G401.6 (cell line): ENCODE measurements around the gene HSPA12A.

Experiments used
- FAIRE-seq: peaks from 2 replicates; lab custom pipeline; 2012; peaks lifted over from hg19 to GRCh38; lab: Jason Lieb, UNC

Gene HSPA12A

DNA sequence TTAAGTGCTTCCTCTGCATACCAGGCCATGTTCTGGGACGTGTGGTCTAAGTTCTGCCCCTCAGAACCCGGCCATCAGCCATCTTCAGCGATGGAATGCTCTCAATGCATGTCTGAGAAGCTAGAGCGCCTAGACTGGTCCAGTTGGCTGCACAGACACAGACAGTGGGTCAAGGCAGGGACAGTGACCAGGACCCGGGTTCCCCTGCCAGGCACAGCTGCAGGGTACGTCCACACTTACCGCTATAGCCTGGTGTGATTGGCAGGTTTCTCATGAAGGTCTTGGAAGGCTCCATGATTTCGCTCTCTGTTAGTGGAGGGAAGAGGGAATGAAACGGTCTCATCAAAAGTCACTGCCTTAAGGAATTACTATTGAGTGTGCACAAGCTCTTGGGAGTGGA, 74.3 kb downstream of the HSPA12A start:
- no peak for FAIRE-seq

DNA sequence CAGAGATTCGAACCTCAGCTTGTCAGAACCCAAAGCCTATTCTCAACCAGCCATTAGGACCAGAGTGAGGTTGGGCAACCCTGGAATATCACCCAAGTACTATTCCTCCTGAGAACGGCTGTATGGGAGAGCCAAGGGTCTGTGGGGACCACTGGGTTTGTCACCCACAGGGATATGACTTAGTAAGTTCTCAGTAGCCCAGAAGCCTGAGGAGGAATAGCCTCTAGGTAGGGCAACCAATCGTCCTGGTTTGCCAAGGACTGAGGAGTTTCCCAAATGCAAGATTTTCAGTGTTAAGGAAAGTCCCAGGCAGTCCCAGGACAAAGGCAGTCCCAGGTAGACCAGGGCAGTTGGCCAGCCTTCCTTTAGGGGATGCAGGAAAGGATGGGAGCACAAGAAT, 74.9 kb downstream of the HSPA12A start:
- no peak for FAIRE-seq

DNA sequence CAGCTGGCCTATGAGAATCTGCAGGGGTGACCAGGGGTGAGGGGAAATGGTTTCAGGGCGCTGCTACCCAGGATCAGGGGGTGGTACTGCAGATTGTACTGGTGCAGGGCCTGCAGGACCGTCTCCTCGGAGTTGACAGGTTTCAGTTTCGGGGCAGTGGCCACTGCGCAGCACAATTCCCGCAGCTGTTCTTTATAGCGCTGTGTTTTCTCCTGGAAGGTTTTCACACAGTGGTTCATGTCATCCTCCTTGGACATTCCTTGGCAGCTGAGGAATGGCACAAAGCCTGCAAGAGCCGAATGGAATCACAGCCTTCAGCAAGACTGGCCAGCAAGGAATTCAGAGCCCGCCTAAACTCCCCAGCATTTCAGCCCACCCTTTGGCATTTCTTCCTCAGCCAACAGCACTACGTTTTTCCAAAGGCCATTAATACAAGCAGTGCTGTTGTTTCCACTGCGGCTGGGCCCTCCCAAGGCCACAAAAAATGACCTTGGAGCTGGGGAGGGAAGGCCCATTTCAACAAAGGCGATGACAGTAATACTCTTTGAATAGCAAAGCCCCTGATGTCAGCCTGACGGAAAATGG, 76.7 kb downstream of the HSPA12A start:
- FAIRE-seq = no peak

- no peak for FAIRE-seq
These were observed 77.7 kb downstream of the HSPA12A start for GRCh38 chr10:116664631-116665030.

DNA sequence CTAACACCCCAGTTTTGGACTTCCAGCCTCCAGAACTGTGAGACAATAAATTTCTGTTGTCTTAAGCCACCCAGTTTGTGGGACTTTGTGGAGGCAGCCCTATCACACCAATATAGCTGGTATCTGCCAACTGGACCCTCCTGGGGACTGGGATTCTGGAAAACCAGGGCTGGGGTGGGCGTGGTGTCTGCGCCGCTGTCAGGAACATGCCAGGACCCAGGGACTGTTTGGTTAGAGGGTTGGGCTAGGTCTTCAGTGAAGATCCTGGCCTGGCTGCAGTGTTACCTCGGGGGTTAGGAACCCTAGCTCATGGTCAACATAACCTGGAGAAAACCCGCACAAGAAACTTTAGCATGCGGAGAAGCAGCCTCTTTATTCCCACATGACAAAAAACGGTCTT, 79.0 kb downstream of the HSPA12A start:
- no peak for FAIRE-seq

DNA sequence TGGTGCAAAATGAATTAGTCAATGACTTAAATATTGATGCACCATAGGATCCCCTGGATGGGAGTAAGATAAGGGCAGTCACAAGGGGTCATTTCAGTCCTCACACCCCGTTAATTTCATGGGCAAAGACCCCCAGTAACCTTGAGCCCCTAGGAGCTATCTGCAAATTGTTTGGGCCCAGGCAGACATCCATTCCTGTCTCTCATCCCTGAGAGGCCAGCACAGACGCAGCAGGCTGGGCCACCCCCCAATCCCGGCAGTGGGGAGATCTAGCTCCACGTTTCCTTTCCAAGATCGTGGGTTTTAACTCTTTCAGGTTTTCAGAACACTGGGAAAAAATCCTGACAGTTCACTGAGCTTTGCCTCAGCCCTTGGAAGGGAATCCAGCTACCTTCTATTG, 81.5 kb downstream of the HSPA12A start:
- FAIRE-seq = no peak

DNA sequence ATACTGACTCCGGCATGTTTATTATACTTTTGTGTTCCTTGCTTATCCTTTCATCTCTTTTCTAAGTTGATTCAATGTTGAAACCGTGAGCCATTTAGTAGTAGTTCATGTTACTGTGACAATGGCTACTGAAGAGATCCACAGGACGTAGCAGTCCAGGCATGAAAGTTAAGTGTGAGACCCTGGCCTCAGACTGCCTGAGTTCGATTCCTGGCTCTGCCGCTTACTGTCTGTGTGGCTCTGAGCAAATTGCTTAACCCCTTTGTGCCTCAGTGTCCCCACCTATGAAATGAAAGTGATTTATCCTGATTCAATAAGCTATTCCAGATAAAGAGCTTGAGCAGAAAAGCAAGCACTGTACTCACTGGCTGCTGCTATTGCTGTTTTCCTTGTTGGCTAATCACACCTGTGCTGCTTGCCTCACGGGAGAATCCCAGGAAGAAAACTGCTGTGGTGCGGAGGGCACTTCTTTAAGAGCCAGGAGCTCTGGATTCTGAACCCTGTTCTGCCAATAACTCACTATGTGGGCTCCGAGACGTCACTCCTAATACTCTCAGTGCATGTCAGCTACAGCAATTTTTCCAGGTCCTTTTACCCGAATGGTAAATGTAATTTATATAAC, 83.2 kb downstream of the HSPA12A start:
- no peak for FAIRE-seq

DNA sequence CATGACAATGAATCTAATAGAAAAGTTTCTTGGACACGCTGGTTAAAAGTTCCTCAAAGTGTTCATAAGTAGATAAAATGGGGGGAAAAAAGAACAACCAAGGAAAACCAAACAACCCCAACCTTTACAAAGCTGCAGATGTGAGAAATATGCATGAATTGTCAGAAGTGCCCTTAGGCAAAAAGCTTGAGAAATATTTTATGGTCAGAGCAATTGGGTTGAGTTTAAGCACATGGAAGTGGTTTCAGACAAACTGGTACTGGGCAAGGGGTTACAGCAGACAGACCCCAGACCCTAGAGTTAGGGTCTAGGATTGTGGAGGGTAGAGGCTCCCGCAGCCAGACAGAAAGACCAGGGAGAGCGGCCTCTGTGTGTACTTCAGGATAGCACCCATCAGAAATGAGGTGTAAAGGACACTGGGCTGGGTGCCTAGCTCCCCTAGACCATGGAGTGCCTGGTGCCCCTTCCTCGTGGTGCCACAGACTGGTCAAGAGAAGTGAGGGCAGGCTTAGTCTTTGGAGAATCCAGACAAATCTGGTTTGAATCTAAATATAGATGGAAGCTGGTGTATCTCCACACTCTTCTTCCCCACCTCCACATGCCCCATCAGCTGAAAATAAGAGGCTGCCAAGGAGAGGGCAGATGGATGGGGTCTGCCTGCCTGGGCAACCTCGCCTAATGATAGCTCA, 84.4 kb downstream of the HSPA12A start:
- no peak for FAIRE-seq

GRCh38 chr10:116656044-116656443, 86.3 kb downstream of the HSPA12A start:
- FAIRE-seq = no peak

DNA sequence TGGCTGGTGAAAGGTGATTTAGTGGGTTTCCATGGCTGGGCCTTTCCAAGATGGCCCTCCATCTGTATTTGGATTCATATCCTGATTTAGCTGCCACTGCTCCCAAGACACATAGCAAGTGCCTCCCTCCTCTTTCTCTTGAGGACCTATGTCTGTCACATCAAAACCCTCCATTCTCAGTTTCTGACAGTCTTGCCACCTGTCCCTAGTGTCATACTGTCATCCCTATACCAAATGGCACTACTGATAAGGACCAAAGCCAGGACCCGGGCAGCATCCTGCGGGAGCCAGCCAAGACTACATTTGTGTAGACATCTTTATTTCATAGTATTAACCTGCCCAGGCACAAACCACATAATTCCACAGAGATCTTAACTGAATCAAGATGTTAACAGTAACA, 86.8 kb downstream of the HSPA12A start:
- no peak for FAIRE-seq

DNA sequence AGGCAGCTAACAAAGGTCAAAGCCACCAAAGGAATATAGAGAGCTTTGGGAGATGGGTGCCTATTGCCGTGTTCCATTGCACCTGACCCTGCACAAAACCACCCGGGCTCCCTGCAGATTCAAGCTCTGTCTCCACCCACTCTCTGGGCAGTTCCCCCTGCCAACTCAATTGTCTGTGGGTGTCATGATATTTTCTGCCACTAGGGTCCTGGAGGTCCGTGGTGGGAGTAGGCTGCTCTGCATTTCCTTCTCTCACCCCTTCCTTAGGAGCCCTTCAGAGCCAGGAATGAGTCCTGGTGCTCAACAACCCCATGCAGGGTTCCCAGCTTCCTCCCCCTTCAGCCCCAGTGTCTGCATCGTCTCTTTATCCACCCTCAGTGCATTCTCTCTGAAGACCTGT, 87.5 kb downstream of the HSPA12A start:
- no peak for FAIRE-seq

DNA sequence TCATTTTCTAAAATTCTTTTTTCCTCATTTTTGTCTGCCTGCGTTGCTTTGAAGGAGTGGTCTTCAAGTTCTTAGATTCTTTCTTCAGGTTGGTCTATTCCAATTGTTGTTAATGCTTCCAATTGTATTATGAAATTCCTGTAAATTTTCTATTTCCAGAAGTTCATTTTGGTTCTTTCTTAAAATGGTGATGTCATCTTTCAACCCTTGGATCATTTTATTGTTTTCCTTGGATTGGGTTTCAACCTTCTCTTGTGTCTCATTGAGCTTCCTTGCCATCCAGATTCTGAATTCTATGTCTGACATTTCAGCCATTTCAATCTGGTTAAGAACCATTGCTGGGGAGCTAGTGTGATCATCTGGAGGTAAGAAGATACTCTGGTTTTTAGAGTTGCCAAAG, 88.5 kb downstream of the HSPA12A start:
- FAIRE-seq = no peak

- FAIRE-seq = no peak
These were observed 93.5 kb downstream of the HSPA12A start for GRCh38 chr10:116648903-116649302.

DNA sequence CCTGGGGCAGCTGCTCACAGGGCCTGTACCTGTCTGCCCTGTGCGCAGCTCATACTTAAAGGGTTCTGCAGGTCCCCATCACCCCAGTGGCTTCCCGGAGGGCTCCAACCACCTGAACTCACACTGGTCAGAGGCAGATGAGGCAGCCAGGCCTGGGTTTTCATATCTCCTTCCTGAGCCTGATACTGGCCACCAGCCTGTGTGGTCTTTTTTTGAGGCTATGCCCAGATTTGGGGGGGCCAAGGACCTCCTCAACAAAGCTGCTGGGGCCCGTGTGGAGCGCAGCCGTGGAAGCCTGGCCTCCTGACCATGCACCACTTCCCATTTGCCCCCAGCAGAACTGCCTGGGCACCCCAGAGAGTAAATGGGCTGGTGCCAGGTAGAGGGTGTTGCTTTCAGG, 95.9 kb downstream of the HSPA12A start:
- FAIRE-seq = no peak

DNA sequence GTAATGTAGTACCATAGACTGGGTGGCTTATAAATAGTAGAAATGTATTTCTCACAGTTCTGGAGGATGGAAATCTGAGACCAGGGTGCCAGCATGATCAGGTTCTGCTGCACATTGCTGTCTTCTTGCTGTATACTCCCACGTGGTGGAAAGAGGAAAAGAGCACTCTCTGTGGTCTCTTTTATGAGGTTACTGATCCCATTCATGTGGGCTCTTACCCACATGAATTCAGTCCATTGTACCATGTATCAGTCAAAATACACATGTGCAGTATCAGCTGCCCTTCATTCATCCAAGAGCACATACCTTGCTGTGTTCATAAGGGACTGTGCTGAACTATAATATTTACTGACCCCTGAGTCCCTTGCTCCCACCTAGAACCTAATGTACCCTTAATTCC, 104.5 kb downstream of the HSPA12A start:
- no peak for FAIRE-seq

DNA sequence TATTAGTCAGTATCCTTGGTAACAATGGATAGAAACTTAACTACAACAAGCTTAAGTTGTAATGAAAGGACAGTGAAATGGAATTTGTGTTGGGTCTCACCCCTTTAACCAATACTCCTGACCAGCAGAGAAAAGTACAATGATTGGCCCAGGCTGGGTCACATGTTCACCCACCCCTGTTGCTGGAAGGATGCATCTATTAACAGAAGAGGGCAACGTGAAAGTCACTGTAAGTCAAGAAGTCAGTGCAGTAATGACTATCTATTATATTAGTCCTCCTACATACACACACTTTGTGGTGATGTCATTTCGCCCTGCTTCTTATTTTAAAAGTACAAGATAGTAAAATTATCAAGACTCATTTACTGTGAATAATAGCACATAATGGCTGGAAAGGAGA, 105.4 kb downstream of the HSPA12A start:
- no peak for FAIRE-seq

DNA sequence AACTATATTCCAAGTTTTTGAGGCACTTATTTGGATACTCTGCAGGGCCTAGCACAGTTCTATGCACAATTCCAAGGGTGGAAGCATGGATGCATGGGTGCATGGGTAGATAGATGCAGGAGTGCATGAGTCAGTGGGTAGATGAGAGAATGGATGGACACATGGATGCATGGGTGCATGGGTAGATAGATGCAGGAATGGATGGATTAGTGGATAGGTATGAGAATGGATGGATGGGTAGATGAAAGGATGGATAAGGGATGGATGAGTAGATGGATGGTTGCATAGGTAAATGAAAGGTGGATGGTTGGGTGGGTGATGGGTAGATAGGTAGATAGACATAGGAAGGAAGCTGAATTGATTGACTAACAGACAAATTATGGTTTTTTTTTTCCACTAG, 106.0 kb downstream of the HSPA12A start:
- FAIRE-seq = no peak

GRCh38 chr10:116634126-116634975, 108.0 kb downstream of the HSPA12A start:
- no peak for FAIRE-seq

- no peak for FAIRE-seq
These were observed 109.2 kb downstream of the HSPA12A start for GRCh38 chr10:116633216-116633600.

DNA sequence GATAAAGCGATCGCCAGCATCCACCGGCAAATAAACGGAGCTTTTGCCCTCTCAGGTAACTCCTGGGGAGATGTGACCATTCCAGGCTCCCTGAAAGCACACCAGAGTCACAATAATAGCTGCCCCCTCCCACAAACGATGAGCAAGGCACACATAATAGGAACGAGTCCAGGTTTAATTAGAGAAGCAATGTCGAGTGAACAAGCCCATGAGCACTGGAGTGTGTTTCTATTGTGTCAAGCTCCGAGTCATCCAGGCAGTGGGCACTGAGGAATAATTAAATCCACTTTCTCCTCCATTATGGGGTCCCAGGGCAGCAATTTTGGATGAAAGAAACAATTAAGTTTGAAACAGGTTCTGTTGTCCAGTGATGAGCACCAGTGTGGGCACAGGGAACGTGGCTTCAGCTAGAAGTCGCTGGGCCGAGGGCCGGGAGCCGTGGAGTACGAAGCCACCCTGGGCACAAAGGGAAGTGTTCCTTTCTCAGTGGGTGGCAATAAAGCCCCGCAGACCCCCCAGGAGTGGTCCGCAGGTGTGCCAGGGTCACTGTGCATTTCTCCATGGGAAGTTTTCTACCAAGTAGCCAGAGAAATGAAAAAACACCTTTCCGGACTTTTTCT, 109.7 kb downstream of the HSPA12A start:
- no peak for FAIRE-seq

DNA sequence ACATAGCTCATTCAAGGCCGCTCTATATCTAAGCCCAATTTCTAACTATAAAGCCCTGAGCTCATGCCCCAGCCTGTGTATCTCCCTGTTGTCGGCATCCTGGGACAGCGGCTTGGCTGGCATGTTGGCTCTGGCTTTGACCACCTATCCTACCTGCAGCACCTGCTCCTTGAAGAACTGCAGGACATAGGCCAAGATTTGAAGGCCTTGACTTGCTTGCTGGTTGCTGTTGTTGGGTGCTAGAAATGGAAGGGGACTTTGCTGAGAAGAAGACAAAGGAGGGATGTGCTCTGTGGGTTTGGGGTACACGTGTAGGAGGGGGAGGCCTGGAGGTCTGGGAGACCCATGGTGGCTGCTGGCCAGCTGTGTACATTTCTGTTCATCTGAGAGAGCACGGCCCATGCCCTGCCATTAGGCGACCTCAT, 110.5 kb downstream of the HSPA12A start:
- FAIRE-seq = no peak

- FAIRE-seq = no peak
These were observed 112.3 kb downstream of the HSPA12A start for GRCh38 chr10:116630020-116630419.

DNA sequence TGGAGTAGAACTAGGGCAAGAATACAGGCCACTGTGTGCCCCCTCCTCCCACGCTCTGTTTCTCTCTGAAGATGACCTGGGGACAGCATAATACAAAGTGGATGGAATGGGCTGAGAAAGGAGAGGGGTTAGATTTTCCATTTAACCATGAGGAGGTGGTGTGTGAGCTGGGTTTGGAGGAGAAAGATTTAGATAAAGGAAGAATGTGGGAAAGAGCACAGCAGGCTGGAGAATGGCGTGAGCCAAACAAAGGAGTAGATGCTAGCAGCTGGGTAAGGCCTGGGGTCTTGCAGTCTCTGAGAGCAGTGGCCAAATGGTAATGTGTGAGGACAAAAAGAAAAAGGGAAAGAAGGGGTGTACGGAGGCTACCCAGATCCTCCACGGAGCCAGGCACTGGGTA, 113.0 kb downstream of the HSPA12A start:
- no peak for FAIRE-seq
